Trophoblast cell (in vitro differentiated cells and primary cell): ENCODE results near the gene COL11A2.

ENCODE experiments used
- DNase-seq, 2 donors: peaks; one replicate each; pipeline ENCODE4 v3.0.0-alpha.2; 2016
- H2AFZ ChIP-seq: 2 replicates; pipeline ENCODE4 v1.6.1; 2013; ENCODE audit warnings: low read length, moderate library complexity, mild to moderate bottlenecking; ENCODE audit not compliant: insufficient read depth, poor library complexity
- H2AK5ac ChIP-seq: 2 replicates; pipeline ENCODE4 v1.6.1; 2013; ENCODE audit warnings: mild to moderate bottlenecking, low read length
- H2BK120ac ChIP-seq: 2 replicates; pipeline ENCODE4 v1.6.1; 2013; ENCODE audit warnings: low read length, mild to moderate bottlenecking, moderate library complexity; ENCODE audit not compliant: insufficient read depth, poor library complexity
- H2BK12ac ChIP-seq: 2 replicates; pipeline ENCODE4 v1.6.1; 2013; ENCODE audit warnings: mild to moderate bottlenecking, low read length, moderate library complexity
- H2BK5ac ChIP-seq: 2 replicates; pipeline ENCODE4 v1.6.1; 2013; ENCODE audit warnings: low read length, low read depth, moderate library complexity, mild to moderate bottlenecking; ENCODE audit not compliant: poor library complexity
- H3K14ac ChIP-seq: 2 replicates; pipeline ENCODE4 v1.6.1; 2013; ENCODE audit warnings: mild to moderate bottlenecking, low read length
- H3K18ac ChIP-seq: 2 replicates; pipeline ENCODE4 v1.6.1; 2013; ENCODE audit warnings: mild to moderate bottlenecking, low read length
- H3K23ac ChIP-seq: 2 replicates; pipeline ENCODE4 v1.6.1; 2013; ENCODE audit warnings: low read length
- H3K27ac ChIP-seq: 2 replicates; pipeline ENCODE4 v1.5.1; 2013; ENCODE audit warnings: low read depth, mild to moderate bottlenecking, inconsistent platforms, low read length, moderate library complexity
- H3K27me3 ChIP-seq: 2 replicates; pipeline ENCODE4 v1.6.1; 2013; ENCODE audit warnings: inconsistent platforms, mild to moderate bottlenecking, low read length, moderate library complexity; ENCODE audit not compliant: insufficient read depth
- H3K36me3 ChIP-seq, 2 experiments: 1 replicate in 1 of 2; 2 replicates in 1 of 2; pipeline ENCODE4 v1.6.1; 2013; ENCODE audit warnings: low read length in 2 of 2, mild to moderate bottlenecking in 2 of 2, moderate library complexity in 1 of 2; ENCODE audit not compliant: insufficient read depth in 2 of 2, control insufficient read depth in 1 of 2
- H3K4ac ChIP-seq: 2 replicates; pipeline ENCODE4 v1.6.1; 2013; ENCODE audit warnings: low read depth, mild to moderate bottlenecking, low read length, moderate library complexity
- H3K4me1 ChIP-seq, 2 experiments: 1 replicate in 1 of 2; 2 replicates in 1 of 2; pipeline ENCODE4 v1.6.1; 2013; ENCODE audit warnings: low read length in 2 of 2, mild to moderate bottlenecking in 2 of 2, moderate library complexity in 1 of 2; ENCODE audit not compliant: insufficient read depth in 2 of 2, control insufficient read depth in 1 of 2
- H3K4me2 ChIP-seq: 2 replicates; pipeline ENCODE4 v1.6.1; 2013; ENCODE audit warnings: inconsistent platforms, mild to moderate bottlenecking, low read length, moderate library complexity
- H3K4me3 ChIP-seq: 2 replicates; pipeline ENCODE4 v1.5.1; 2013; ENCODE audit warnings: mild to moderate bottlenecking, low read depth, low read length, inconsistent platforms
- H3K79me1 ChIP-seq: one replicate; pipeline ENCODE4 v1.6.1; 2013; ENCODE audit warnings: low read length
- H3K79me2 ChIP-seq: 2 replicates; pipeline ENCODE4 v1.6.1; 2013; ENCODE audit warnings: low read length, mild to moderate bottlenecking; ENCODE audit not compliant: control insufficient read depth, insufficient read depth, poor library complexity
- H3K9ac ChIP-seq: 2 replicates; pipeline ENCODE4 v1.6.1; 2013; ENCODE audit warnings: mild to moderate bottlenecking, low read length
- H3K9me3 ChIP-seq: 2 replicates; pipeline ENCODE4 v1.6.1; 2013; ENCODE audit warnings: low read depth, mild to moderate bottlenecking, control low read depth, inconsistent platforms, low read length; ENCODE audit not compliant: insufficient read depth
- H4K12ac ChIP-seq: 2 replicates; pipeline ENCODE4 v1.6.1; 2013; ENCODE audit warnings: low read depth, mild to moderate bottlenecking, low read length, moderate library complexity
- H4K8ac ChIP-seq: 2 replicates; pipeline ENCODE4 v1.6.1; 2013; ENCODE audit warnings: low read depth, mild to moderate bottlenecking, low read length, moderate library complexity
- H4K91ac ChIP-seq: one replicate; pipeline ENCODE4 v1.6.1; 2013; ENCODE audit warnings: low read depth, mild to moderate bottlenecking, low read length, moderate library complexity
- WGBS: extraction: QIAGEN DNeasy Blood & Tissue Kit; methylation state at CpG from one replicate; pipeline ENCODE4 v1.1.7; 2013; ENCODE audit warnings: missing lambda C conversion rate; ENCODE audit not compliant: insufficient read length, insufficient coverage; ENCODE audit errors: extremely low coverage; 5-methylcytosine and 5-hydroxymethylcytosine counted together

Gene COL11A2

GRCh38 chr6:33189625-33190448, 2.4 kb downstream of the COL11A2 start:
- Histone ChIP-seq H2BK12ac (no peak overlapping the region), H3K36me3 (peaks cover 3 to 7% of the 10 kb centered on the region in 2 experiments), H3K27me3 (peaks cover 8% of the 10 kb centered on the region), H4K8ac (no peak overlapping the region), H3K9ac (no peak overlapping the region), H3K4me2 (no peak overlapping the region), H3K23ac (no peak overlapping the region), H3K79me2 (no peaks in the 10 kb centered on the region), H2BK5ac (no peak overlapping the region), H3K14ac (no peak overlapping the region), H2AFZ (no peak overlapping the region), H3K18ac (no peak overlapping the region), H3K27ac (no peak overlapping the region), H3K4me1 (peaks cover 16 to 22% of the 10 kb centered on the region in 2 experiments), H3K4me3 (no peak overlapping the region), H2AK5ac (no peak overlapping the region), H4K12ac (no peak overlapping the region), H4K91ac (no peak overlapping the region), H3K4ac (no peak overlapping the region), H2BK120ac (no peak overlapping the region), H3K79me1 (peaks cover 6% of the 10 kb centered on the region), H3K9me3 (no peaks in the 10 kb centered on the region)
- DNase-seq, result no peak
- 100% methylated on average over 1 of the region's 7 CpGs for WGBS

- H3K9me3 ChIP-seq, result no peaks in the 10 kb centered on the region
- H3K4me1 ChIP-seq, result peaks cover 16 to 22% of the 10 kb centered on the region in 2 experiments
- peaks cover 8% of the 10 kb centered on the region for H3K27me3 ChIP-seq
- no peak overlapping the region for H4K91ac ChIP-seq
- no peak overlapping the region for H3K4me3 ChIP-seq
- no peak for DNase-seq
- H3K79me2 ChIP-seq, result no peaks in the 10 kb centered on the region
- H3K27ac ChIP-seq, result no peak overlapping the region
- peaks cover 6% of the 10 kb centered on the region for H3K79me1 ChIP-seq
- no peak overlapping the region for H2AK5ac ChIP-seq
- H3K9ac ChIP-seq, result no peak overlapping the region
- H3K14ac ChIP-seq, result no peak overlapping the region
- no peak overlapping the region for H3K4me2 ChIP-seq
- H4K12ac ChIP-seq, result no peak overlapping the region
- no peak overlapping the region for H3K18ac ChIP-seq
- no peak overlapping the region for H4K8ac ChIP-seq
- H2BK120ac ChIP-seq, result no peak overlapping the region
- H3K4ac ChIP-seq, result no peak overlapping the region
- H2BK12ac ChIP-seq, result no peak overlapping the region
- WGBS, result no CpG with 5 or more reads among the region's 8 CpGs
- H2AFZ ChIP-seq, result no peak overlapping the region
- H3K23ac ChIP-seq, result no peak overlapping the region
- H2BK5ac ChIP-seq, result no peak overlapping the region
- H3K36me3 ChIP-seq, result peaks cover 0 to 2% of the 10 kb centered on the region in 2 experiments
Observed at GRCh38 chr6:33189164-33189563, 3.1 kb downstream of the COL11A2 start.

- no peak overlapping the region for H3K4me2 ChIP-seq
- no peak for DNase-seq
- no peak overlapping the region for H2AFZ ChIP-seq
- peaks cover 13% of the 10 kb centered on the region in 2 experiments for H3K4me1 ChIP-seq
- H4K8ac ChIP-seq, result no peak overlapping the region
- no peak overlapping the region for H3K9ac ChIP-seq
- no peaks in the 10 kb centered on the region for H3K79me2 ChIP-seq
- H3K36me3 ChIP-seq, result no peaks in the 10 kb centered on the region
- peaks cover 6% of the 10 kb centered on the region for H3K27me3 ChIP-seq
- H3K23ac ChIP-seq, result no peak overlapping the region
- no peak overlapping the region for H4K12ac ChIP-seq
- H3K9me3 ChIP-seq, result no peaks in the 10 kb centered on the region
- no peak overlapping the region for H3K4me3 ChIP-seq
- H2BK5ac ChIP-seq, result no peak overlapping the region
- H2AK5ac ChIP-seq, result no peak overlapping the region
- H3K4ac ChIP-seq, result no peak overlapping the region
- WGBS, result no CpG with 5 or more reads among the region's 1 CpG
- H3K27ac ChIP-seq, result no peak overlapping the region
- H4K91ac ChIP-seq, result no peak overlapping the region
- H3K18ac ChIP-seq, result no peak overlapping the region
- H2BK12ac ChIP-seq, result no peak overlapping the region
- peaks cover 3% of the 10 kb centered on the region for H3K79me1 ChIP-seq
- no peak overlapping the region for H3K14ac ChIP-seq
- no peak overlapping the region for H2BK120ac ChIP-seq
Observed at GRCh38 chr6:33187809-33188208, 4.5 kb downstream of the COL11A2 start.

GRCh38 chr6:33185654-33186187, 6.5 kb downstream of the COL11A2 start:
- no peak overlapping the region for H3K27ac ChIP-seq
- no peaks in the 10 kb centered on the region for H3K4me1 ChIP-seq
- no peak overlapping the region for H3K4ac ChIP-seq
- H3K14ac ChIP-seq, result no peak overlapping the region
- H2BK5ac ChIP-seq, result no peak overlapping the region
- H3K79me1 ChIP-seq, result no peaks in the 10 kb centered on the region
- H3K79me2 ChIP-seq, result no peaks in the 10 kb centered on the region
- H3K23ac ChIP-seq, result no peak overlapping the region
- H3K18ac ChIP-seq, result no peak overlapping the region
- WGBS, result 100% methylated on average over 2 of the region's 4 CpGs
- no peak for DNase-seq
- H3K4me3 ChIP-seq, result no peak overlapping the region
- no peak overlapping the region for H2AK5ac ChIP-seq
- H3K4me2 ChIP-seq, result no peak overlapping the region
- no peak overlapping the region for H4K91ac ChIP-seq
- H2BK12ac ChIP-seq, result no peak overlapping the region
- H3K27me3 ChIP-seq, result peaks cover 2% of the 10 kb centered on the region
- H3K9me3 ChIP-seq, result no peaks in the 10 kb centered on the region
- H2AFZ ChIP-seq, result no peak overlapping the region
- H3K9ac ChIP-seq, result no peak overlapping the region
- no peak overlapping the region for H4K8ac ChIP-seq
- H2BK120ac ChIP-seq, result no peak overlapping the region
- no peaks in the 10 kb centered on the region for H3K36me3 ChIP-seq
- H4K12ac ChIP-seq, result no peak overlapping the region
